DOHH2 (cell line): ENCODE measurements around the gene SLC22A14.

ENCODE experiments used
- H3F3A ChIP-seq: fragments of 200-600 bp; sonication (generic), shearing (Covaris generic); 2 replicates; pipeline ENCODE4 v1.6.0; 2016; ENCODE audit warnings: antibody characterized with exemption, mild to moderate bottlenecking; ENCODE audit not compliant: control insufficient read depth, insufficient read depth
- H3K27ac ChIP-seq: fragments of 200-600 bp; sonication (generic); 2 replicates; pipeline ENCODE4 v1.5.1; 2014; ENCODE audit warnings: low read depth, mild to moderate bottlenecking, low read length, moderate library complexity
- H3K27me3 ChIP-seq: fragments of 200-600 bp; sonication (generic); 2 replicates; pipeline ENCODE4 v1.6.1; 2014; ENCODE audit warnings: mild to moderate bottlenecking, low read length, mixed read lengths; ENCODE audit not compliant: control insufficient read depth
- H3K36me3 ChIP-seq: fragments of 200-600 bp; sonication (generic); 2 replicates; pipeline ENCODE4 v1.6.1; 2014; ENCODE audit warnings: mild to moderate bottlenecking, low read length, moderate library complexity, mixed read lengths; ENCODE audit not compliant: control insufficient read depth
- H3K4me1 ChIP-seq: fragments of 200-600 bp; sonication (generic); 2 replicates; pipeline ENCODE4 v1.6.1; 2014; ENCODE audit warnings: mild to moderate bottlenecking, low read length, mixed read lengths; ENCODE audit not compliant: control insufficient read depth
- H3K4me2 ChIP-seq: fragments of 200-600 bp; sonication (generic); 2 replicates; pipeline ENCODE4 v1.6.0; 2014; ENCODE audit warnings: mild to moderate bottlenecking, low read length, moderate library complexity
- H3K4me3 ChIP-seq: fragments of 200-600 bp; sonication (generic); 2 replicates; pipeline ENCODE4 v1.5.1; 2014; ENCODE audit warnings: mild to moderate bottlenecking, low read length, mixed read lengths
- H3K79me2 ChIP-seq: fragments of 200-600 bp; sonication (generic); 2 replicates; pipeline ENCODE4 v1.6.1; 2014; ENCODE audit warnings: mild to moderate bottlenecking, low read length, mixed read lengths; ENCODE audit not compliant: control insufficient read depth
- H3K9me2 ChIP-seq: fragments of 200-600 bp; sonication (generic); replicated peaks from 2 replicates; pipeline ENCODE4 v1.6.1; 2014; ENCODE audit warnings: mild to moderate bottlenecking, low read length, mixed read lengths; ENCODE audit not compliant: control insufficient read depth
- H3K9me3 ChIP-seq: fragments of 200-600 bp; sonication (generic); 2 replicates; pipeline ENCODE4 v1.6.1; 2014; ENCODE audit warnings: antibody characterized with exemption, low read length, mixed read lengths; ENCODE audit not compliant: control insufficient read depth, insufficient read depth
- H4K20me1 ChIP-seq: fragments of 200-600 bp; sonication (generic); 2 replicates; pipeline ENCODE4 v1.6.0; 2014; ENCODE audit warnings: low read depth, mild to moderate bottlenecking, antibody characterized with exemption, low read length, moderate library complexity; ENCODE audit not compliant: control insufficient read depth, insufficient read depth
- EZH2phosphoT487 ChIP-seq: fragments of 200-600 bp; sonication (generic); IDR thresholded peaks from 2 replicates; pipeline ENCODE4 v1.6.1; 2017; ENCODE audit warnings: borderline replicate concordance, mild to moderate bottlenecking, antibody characterized with exemption, low read length, moderate library complexity, mixed read lengths
- TF ChIP-seq, protein P1 (sequence below): fragments of 200-600 bp; sonication (generic); IDR thresholded peaks from one replicate; pipeline ENCODE4 v1.5.1; 2014; ENCODE audit warnings: antibody characterized with exemption, mild to moderate bottlenecking, low read depth, low read length; ENCODE audit not compliant: poor library complexity, severe bottlenecking

The SLC22A14 gene

DNA sequence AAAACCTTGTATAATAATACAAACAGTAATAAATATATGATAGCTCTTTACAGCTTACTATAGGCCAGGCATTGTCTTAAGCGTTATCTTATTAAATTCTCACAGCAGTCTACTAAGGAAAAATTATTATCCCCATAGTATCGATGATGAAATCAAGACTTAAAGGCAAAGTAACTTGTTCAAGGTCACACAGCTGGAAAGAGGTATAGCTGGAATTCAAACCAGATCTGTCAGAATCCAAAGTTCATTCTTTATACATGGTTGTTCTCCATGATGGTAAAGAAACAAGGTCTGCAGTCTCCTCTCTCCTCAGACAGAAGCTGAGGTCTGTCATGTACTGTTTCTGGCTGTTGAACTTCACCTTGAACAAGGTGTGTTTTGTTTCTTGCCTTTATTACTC is 31.9 kb upstream of the SLC22A14 start:
- H4K20me1 ChIP-seq = no peaks in the 10 kb centered on the region
- no peaks in the 10 kb centered on the region for H3F3A ChIP-seq

DNA sequence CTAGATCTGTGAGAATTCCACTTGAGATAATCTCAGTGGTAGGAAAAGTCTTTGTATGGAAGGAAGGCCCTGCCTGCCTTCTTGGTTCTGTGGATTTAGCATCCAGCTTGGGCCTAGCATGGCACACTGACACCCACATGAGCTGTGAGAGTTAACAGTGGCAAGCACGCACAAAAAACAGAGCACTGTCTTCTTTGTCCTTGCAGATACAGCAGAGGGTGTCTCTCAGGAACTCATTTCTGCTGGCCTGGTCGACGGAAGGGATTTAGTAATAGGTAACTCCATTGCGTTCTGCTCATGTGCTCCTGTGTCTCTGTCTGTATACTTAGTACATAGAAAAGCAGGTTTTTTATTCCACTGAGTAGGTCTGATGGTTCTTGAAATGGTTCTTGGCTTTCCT is 30.9 kb upstream of the SLC22A14 start:
- Histone ChIP-seq H3K27me3 (no peaks in the 10 kb centered on the region), H3F3A (no peaks in the 10 kb centered on the region), H4K20me1 (no peaks in the 10 kb centered on the region), H3K4me2 (no peak overlapping the region), H3K9me3 (no peaks in the 10 kb centered on the region), H3K9me2 (no peaks in the 10 kb centered on the region), H3K4me1 (no peaks in the 10 kb centered on the region), H3K79me2 (no peaks in the 10 kb centered on the region), H3K36me3 (peaks cover 75% of the 10 kb centered on the region), H3K4me3 (no peak overlapping the region), H3K27ac (no peak overlapping the region)
- no peak for TF ChIP-seq EZH2phosphoT487
- TF ChIP-seq, protein P1, sequence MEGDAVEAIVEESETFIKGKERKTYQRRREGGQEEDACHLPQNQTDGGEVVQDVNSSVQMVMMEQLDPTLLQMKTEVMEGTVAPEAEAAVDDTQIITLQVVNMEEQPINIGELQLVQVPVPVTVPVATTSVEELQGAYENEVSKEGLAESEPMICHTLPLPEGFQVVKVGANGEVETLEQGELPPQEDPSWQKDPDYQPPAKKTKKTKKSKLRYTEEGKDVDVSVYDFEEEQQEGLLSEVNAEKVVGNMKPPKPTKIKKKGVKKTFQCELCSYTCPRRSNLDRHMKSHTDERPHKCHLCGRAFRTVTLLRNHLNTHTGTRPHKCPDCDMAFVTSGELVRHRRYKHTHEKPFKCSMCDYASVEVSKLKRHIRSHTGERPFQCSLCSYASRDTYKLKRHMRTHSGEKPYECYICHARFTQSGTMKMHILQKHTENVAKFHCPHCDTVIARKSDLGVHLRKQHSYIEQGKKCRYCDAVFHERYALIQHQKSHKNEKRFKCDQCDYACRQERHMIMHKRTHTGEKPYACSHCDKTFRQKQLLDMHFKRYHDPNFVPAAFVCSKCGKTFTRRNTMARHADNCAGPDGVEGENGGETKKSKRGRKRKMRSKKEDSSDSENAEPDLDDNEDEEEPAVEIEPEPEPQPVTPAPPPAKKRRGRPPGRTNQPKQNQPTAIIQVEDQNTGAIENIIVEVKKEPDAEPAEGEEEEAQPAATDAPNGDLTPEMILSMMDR = no peak

More for the DNA sequence above, 31.9 kb upstream of the SLC22A14 start:
- Histone ChIP-seq H3K4me3 (no peak overlapping the region), H3K9me3 (no peaks in the 10 kb centered on the region), H3K4me2 (no peak overlapping the region), H3K9me2 (no peaks in the 10 kb centered on the region), H3K27me3 (no peaks in the 10 kb centered on the region), H3K4me1 (no peaks in the 10 kb centered on the region), H3K79me2 (no peaks in the 10 kb centered on the region), H3K27ac (no peak overlapping the region), H3K36me3 (peaks cover 82% of the 10 kb centered on the region)
- TF ChIP-seq EZH2phosphoT487 = no peak
- TF ChIP-seq, protein P1 = no peak

DNA sequence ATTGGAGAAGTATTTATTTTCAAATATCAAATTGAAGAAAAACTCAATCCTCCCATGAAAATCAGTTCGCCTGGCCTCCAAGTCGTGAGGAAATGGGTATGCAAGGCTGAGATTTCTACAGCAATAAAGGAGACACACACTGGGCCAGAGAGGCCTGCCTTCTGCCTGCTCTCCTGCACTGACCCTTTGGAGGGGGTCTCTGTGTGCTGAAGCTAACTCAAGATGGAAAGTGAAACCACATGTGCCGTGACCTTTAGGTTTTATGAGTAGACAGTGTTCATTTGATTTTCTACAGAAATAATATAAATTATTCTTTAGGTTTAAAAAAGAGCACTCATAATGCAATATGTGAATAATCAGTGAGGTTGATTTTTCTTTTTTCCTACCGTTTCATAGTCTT is 28.4 kb upstream of the SLC22A14 start:
- TF ChIP-seq EZH2phosphoT487 = no peak
- TF ChIP-seq, protein P1 = no peak
- Histone ChIP-seq H3K4me1 (no peaks in the 10 kb centered on the region), H3K27ac (no peak overlapping the region), H3K9me2 (no peaks in the 10 kb centered on the region), H3K36me3 (peaks cover 54% of the 10 kb centered on the region), H4K20me1 (no peaks in the 10 kb centered on the region), H3K27me3 (no peaks in the 10 kb centered on the region), H3K79me2 (no peaks in the 10 kb centered on the region), H3K4me2 (no peak overlapping the region), H3F3A (no peaks in the 10 kb centered on the region), H3K4me3 (no peak overlapping the region), H3K9me3 (no peaks in the 10 kb centered on the region)

DNA sequence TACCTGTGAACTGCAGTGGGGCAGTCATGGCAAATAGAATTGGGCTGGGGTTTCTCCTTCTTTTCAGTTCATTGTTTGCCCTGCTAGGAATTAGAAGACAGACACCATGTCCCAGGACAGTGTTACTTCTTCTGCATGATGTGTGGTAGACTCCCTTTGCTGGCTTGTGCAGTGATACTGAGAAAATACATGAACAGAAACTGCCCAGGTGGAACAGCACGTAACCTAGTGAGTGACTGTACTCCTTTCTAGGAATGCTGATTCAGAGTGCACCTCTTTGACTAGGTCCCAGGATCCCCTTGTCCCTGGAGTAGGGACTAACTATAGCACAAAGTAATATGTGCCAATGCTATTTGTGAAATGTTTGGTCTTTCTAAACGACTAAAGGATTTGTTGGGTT is 27.2 kb upstream of the SLC22A14 start:
- no peaks in the 10 kb centered on the region for H3K9me3 ChIP-seq
- peaks cover 46% of the 10 kb centered on the region for H3K36me3 ChIP-seq
- H3K27ac ChIP-seq = no peak overlapping the region
- no peaks in the 10 kb centered on the region for H3F3A ChIP-seq
- no peaks in the 10 kb centered on the region for H3K4me1 ChIP-seq
- no peaks in the 10 kb centered on the region for H3K9me2 ChIP-seq
- H3K4me2 ChIP-seq = no peak overlapping the region
- no peaks in the 10 kb centered on the region for H3K79me2 ChIP-seq
- H3K4me3 ChIP-seq = no peak overlapping the region
- no peak for TF ChIP-seq EZH2phosphoT487
- TF ChIP-seq, protein P1 = no peak
- no peaks in the 10 kb centered on the region for H4K20me1 ChIP-seq
- no peaks in the 10 kb centered on the region for H3K27me3 ChIP-seq
